Measurements from ENCODE around the gene GALNTL6.

Gene GALNTL6

GRCh38 chr4:172777729-172778431 is 964.7 kb downstream of the GALNTL6 start:
- no peak for DNase-seq (ENCODE audit: low read depth)
- TF ChIP-seq CTCF (conservative IDR thresholded peaks at IDR 0.05; ENCODE audit: low read depth, low read length): no peak

GRCh38 chr4:172778583-172778982 is 965.4 kb downstream of the GALNTL6 start:
- no peak for TF ChIP-seq CTCF (conservative IDR thresholded peaks at IDR 0.05; ENCODE audit: low read depth, low read length)
- no peak for DNase-seq (ENCODE audit: low read depth)
- H3K4me3 ChIP-seq (ENCODE audit: low read length): no peak overlapping the region

More at GRCh38 chr4:172777729-172778431, 964.7 kb downstream of the GALNTL6 start:
- no peak overlapping the region for H3K4me3 ChIP-seq (ENCODE audit: low read length)

- no peak overlapping the region for H3K4me3 ChIP-seq (ENCODE audit: low read length)
- DNase-seq (ENCODE audit: low read depth): no peak
- TF ChIP-seq CTCF (conservative IDR thresholded peaks at IDR 0.05; ENCODE audit: low read depth, low read length): no peak
These were observed 967.4 kb downstream of the GALNTL6 start for GRCh38 chr4:172780566-172781081.

GRCh38 chr4:172785613-172786012 is 972.4 kb downstream of the GALNTL6 start:
- DNase-seq (ENCODE audit: low read depth): no peak
- TF ChIP-seq CTCF (conservative IDR thresholded peaks at IDR 0.05; ENCODE audit: low read depth, low read length): no peak
- H3K4me3 ChIP-seq (ENCODE audit: low read length): no peak overlapping the region

- peak; percentile 46 for DNase-seq (ENCODE audit: low read depth)
- H3K4me3 ChIP-seq (ENCODE audit: low read length): no peak overlapping the region
- TF ChIP-seq CTCF (conservative IDR thresholded peaks at IDR 0.05; ENCODE audit: low read depth, low read length): no peak
These were observed 973.0 kb downstream of the GALNTL6 start for GRCh38 chr4:172786039-172786792.

GRCh38 chr4:172787111-172787510 is 973.9 kb downstream of the GALNTL6 start:
- no peak overlapping the region for H3K4me3 ChIP-seq (ENCODE audit: low read length)
- no peak for DNase-seq (ENCODE audit: low read depth)
- TF ChIP-seq CTCF (conservative IDR thresholded peaks at IDR 0.05; ENCODE audit: low read depth, low read length): no peak
